ENCODE results near the gene ZNF805. TPM values are rescaled to one million over a fixed set of nuclear protein-coding genes. Genes with fewer than 3 reads are reported as not detected.
"Not testable (repeated sequence)": the region's sequence is repeated elsewhere in the genome, so short reads cannot be mapped to it uniquely, and the experiment has no call there.

Gene ZNF805
- polyA plus RNA-seq, 6 donors from 2014 or later: 3.4 to 5.9 (median 4.7) TPM; not detected in 1

GRCh38 chr19:57273014-57273413 is 32.6 kb downstream of the ZNF805 start:
- DNase-seq: no peak
- Mint-ChIP-seq H3K4me3 (no peak overlapping the region), H3K36me3 (peaks cover 0 to 16% of the 10 kb centered on the region in 2 donors), H3K9me3 (peaks cover 0 to 3% (median 0%) of the 10 kb centered on the region in 7 donors), H3K4me1 (peaks cover 6 to 14% (median 8%) of the 10 kb centered on the region in 3 donors), H3K27me3 (no peaks in the 10 kb centered on the region), H3K27ac (no peak overlapping the region)
- ATAC-seq (ENCODE audit: low read depth in 2 of 2): no peak

DNA sequence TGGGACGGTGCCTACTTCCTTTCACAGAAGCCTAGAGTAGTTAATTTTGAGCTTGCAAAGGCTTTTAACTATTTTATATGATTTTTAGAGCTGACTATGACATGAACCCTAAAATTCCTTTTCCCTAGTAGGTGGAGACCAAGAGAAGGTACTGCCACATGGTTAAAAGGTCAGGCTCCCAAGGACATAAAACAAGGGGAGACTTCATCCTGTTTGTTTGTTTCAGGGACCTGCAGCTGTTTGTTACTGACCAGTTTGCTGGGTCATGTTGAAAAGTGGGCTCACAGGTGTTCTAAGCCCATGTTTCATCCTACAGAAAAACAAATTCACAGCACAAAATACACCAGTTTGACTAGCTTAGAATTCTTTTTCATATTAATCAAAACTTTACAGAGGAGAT is 36.0 kb downstream of the ZNF805 start:
- Mint-ChIP-seq H3K27ac (no peak overlapping the region), H3K27me3 (no peaks in the 10 kb centered on the region)
- no peak for ATAC-seq (ENCODE audit: low read depth in 2 of 2)

GRCh38 chr19:57278481-57278880 is 38.0 kb downstream of the ZNF805 start:
- not testable (repeated sequence) for H3K27me3 Mint-ChIP-seq; H3K27ac Mint-ChIP-seq; H3K9me3 Mint-ChIP-seq; ATAC-seq (ENCODE audit: low read depth in 2 of 2); H3K36me3 Mint-ChIP-seq; DNase-seq
- peaks cover 17 to 31% (median 23%) of the 10 kb centered on the region in 3 donors for H3K4me1 Mint-ChIP-seq
- peak overlapping the region in 3 of 8 donors; percentile 24 to 69 (median 30) for H3K4me3 Mint-ChIP-seq

More for the DNA sequence above, 36.0 kb downstream of the ZNF805 start:
- H3K4me1 Mint-ChIP-seq: peaks cover 6 to 12% (median 7%) of the 10 kb centered on the region in 3 donors
- peaks cover 0 to 3% (median 0%) of the 10 kb centered on the region in 7 donors for H3K9me3 Mint-ChIP-seq
- H3K4me3 Mint-ChIP-seq: no peak overlapping the region
- DNase-seq: no peak
- H3K36me3 Mint-ChIP-seq: peaks cover 0 to 13% of the 10 kb centered on the region in 2 donors

GRCh38 chr19:57279418-57280164 is 39.2 kb downstream of the ZNF805 start:
- H3K4me3 Mint-ChIP-seq: no peak overlapping the region
- ATAC-seq (ENCODE audit: low read depth in 2 of 2): peak; percentile 74 to 76

GRCh38 chr19:57280165-57280961 is 39.9 kb downstream of the ZNF805 start, which contains the start of gene ZNF460:
Gene ZNF460 (plus strand): TSS chr19:57280485. CDS start chr19:57280807, 322 bp downstream.
- H3K36me3 Mint-ChIP-seq: peaks cover 4 to 7% of the 10 kb centered on the region in 2 donors
- H3K4me1 Mint-ChIP-seq: peaks cover 27 to 36% (median 27%) of the 10 kb centered on the region in 3 donors
- ATAC-seq (ENCODE audit: low read depth in 2 of 2) (peak; percentile 84 to 87), DNase-seq (peak; percentile 95)
- no peaks in the 10 kb centered on the region for H3K27me3 Mint-ChIP-seq
- no peak within 1 kb of the TSS for H3K27ac Mint-ChIP-seq
- H3K4me3 Mint-ChIP-seq: no peak within 1 kb of the TSS
- no peaks in the 10 kb centered on the region for H3K9me3 Mint-ChIP-seq

More at GRCh38 chr19:57279418-57280164, 39.2 kb downstream of the ZNF805 start:
- no peaks in the 10 kb centered on the region for H3K36me3 Mint-ChIP-seq
- H3K9me3 Mint-ChIP-seq: no peaks in the 10 kb centered on the region
- H3K4me1 Mint-ChIP-seq: peaks cover 21 to 33% (median 23%) of the 10 kb centered on the region in 3 donors
- peak; percentile 77 for DNase-seq
- no peak overlapping the region for H3K27ac Mint-ChIP-seq
- H3K27me3 Mint-ChIP-seq: no peaks in the 10 kb centered on the region

DNA sequence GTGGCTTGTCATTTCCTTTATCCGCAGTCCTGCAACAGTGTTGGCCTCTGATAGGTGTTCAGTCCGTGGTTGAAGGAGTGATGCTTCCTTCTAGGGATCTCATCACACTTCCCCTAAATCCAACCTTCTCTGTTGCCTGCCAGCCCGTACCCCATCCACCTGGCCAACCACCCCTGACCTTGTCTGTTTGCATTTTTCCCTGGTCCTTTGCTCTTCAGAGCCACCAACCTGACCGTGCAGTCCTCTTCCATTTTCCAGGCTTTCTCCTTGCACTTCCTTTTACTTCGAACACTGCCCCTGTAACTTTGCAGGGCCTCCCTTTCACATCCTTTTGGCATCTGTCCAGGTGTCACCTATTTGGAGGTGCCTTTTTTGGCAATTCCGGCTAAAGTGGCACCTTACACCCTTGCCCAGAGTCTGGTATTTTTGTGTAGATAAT is 40.5 kb downstream of the ZNF805 start:
- Mint-ChIP-seq H3K4me3 (no peak overlapping the region), H3K27ac (no peak overlapping the region), H3K9me3 (no peaks in the 10 kb centered on the region), H3K4me1 (peaks cover 28 to 39% (median 30%) of the 10 kb centered on the region in 3 donors), H3K27me3 (no peaks in the 10 kb centered on the region), H3K36me3 (peaks cover 8 to 12% of the 10 kb centered on the region in 2 donors)
- DNase-seq: peak; percentile 39
- ATAC-seq (ENCODE audit: low read depth in 2 of 2): peak; percentile 5 to 6

- Mint-ChIP-seq H3K4me1 (peaks cover 32 to 48% (median 32%) of the 10 kb centered on the region in 3 donors), H3K4me3 (peak overlapping the region in 4 of 8 donors; percentile 58 to 83 (median 74)), H3K27ac (peak overlapping the region in 5 of 6 donors; percentile 67 to 95 (median 91)), H3K9me3 (no peaks in the 10 kb centered on the region), H3K36me3 (peaks cover 10 to 18% of the 10 kb centered on the region in 2 donors), H3K27me3 (no peaks in the 10 kb centered on the region)
- no peak for ATAC-seq (ENCODE audit: low read depth in 2 of 2)
- DNase-seq: no peak
Observed at GRCh38 chr19:57282011-57282643, 41.7 kb downstream of the ZNF805 start.

DNA sequence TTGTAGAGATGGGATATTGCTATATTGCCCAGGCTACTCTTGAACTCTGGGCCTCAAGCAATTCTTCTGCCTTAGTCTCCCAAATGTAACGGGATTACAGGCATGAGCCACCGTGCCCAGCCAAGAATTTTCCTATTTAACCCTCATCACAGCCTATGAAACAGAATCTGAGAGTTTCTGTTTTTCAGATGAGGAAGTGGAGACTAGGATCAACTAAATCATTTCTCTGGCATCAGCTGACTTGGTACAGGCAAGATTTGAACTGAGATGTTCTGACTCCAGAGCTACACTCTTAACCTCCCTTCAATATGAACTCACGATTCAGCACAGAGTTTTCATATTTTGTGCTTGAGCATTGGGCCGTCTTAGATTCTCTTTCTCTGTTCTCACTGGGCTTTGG is 47.9 kb downstream of the ZNF805 start:
- Mint-ChIP-seq H3K27ac (peak overlapping the region in 1 of 6 donors; percentile 12), H3K4me3 (no peak overlapping the region)

DNA sequence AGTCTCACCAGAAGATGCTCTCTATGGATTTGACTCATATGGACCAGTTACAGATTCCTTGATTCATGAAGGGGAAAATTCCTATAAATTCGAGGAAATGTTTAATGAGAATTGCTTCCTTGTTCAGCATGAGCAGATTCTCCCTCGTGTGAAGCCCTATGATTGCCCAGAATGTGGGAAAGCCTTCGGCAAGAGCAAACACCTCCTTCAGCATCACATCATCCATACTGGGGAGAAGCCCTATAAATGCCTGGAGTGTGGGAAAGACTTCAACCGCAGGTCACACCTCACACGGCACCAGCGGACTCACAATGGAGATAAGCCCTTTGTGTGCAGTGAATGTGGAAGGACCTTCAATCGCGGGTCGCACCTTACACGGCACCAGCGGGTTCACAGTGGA is 50.5 kb downstream of the ZNF805 start:
- Mint-ChIP-seq H3K4me3 (peak overlapping the region in 1 of 8 donors; percentile 10), H3K27me3 (no peaks in the 10 kb centered on the region), H3K9me3 (peaks cover 3 to 42% (median 32%) of the 10 kb centered on the region in 7 donors)

More for the DNA sequence above, 47.9 kb downstream of the ZNF805 start:
- peak in 1 of 2 donors; percentile 28 for ATAC-seq (ENCODE audit: low read depth in 2 of 2)
- Mint-ChIP-seq H3K9me3 (peaks cover 0 to 28% (median 22%) of the 10 kb centered on the region in 7 donors), H3K4me1 (peaks cover 15 to 22% (median 21%) of the 10 kb centered on the region in 3 donors), H3K36me3 (peaks cover 51 to 64% of the 10 kb centered on the region in 2 donors), H3K27me3 (no peaks in the 10 kb centered on the region)
- DNase-seq: no peak

DNA sequence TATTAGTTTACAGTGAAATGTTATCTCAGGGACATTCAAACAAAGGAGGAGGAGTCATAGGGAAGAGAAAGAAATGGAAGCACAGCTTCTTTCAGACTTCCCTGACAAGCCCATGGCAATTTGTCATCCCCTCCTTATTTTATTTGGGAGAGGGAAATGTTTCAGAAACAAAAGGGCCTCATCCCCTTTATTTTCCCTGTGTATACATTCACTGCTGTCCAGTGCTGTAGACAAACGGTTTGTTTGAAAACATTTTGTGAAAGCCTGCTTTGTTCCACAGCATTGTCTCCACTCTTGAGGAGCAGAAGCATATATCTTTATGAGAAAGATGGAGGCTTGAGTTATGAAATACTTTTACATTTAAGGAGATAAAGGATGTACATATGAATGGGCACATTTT is 52.1 kb downstream of the ZNF805 start:
- Mint-ChIP-seq H3K27ac (no peak overlapping the region), H3K9me3 (peaks cover 3 to 42% (median 32%) of the 10 kb centered on the region in 7 donors), H3K4me1 (peaks cover 7 to 14% (median 10%) of the 10 kb centered on the region in 3 donors), H3K4me3 (no peak overlapping the region), H3K36me3 (peaks cover 63 to 67% of the 10 kb centered on the region in 2 donors), H3K27me3 (no peaks in the 10 kb centered on the region)
- ATAC-seq (ENCODE audit: low read depth in 2 of 2) (no peak), DNase-seq (no peak)

More for the DNA sequence above, 50.5 kb downstream of the ZNF805 start:
- DNase-seq (no peak), ATAC-seq (ENCODE audit: low read depth in 2 of 2) (no peak)
- Mint-ChIP-seq H3K36me3 (peaks cover 64 to 74% of the 10 kb centered on the region in 2 donors), H3K27ac (peak overlapping the region in 1 of 6 donors; percentile 52), H3K4me1 (peaks cover 13 to 16% (median 14%) of the 10 kb centered on the region in 3 donors)

GRCh38 chr19:57293719-57294118 is 53.3 kb downstream of the ZNF805 start:
- ATAC-seq (ENCODE audit: low read depth in 2 of 2) (no peak), DNase-seq (no peak)
- Mint-ChIP-seq H3K27me3 (no peaks in the 10 kb centered on the region), H3K36me3 (peaks cover 59 to 62% of the 10 kb centered on the region in 2 donors), H3K4me1 (peaks cover 14 to 16% (median 15%) of the 10 kb centered on the region in 3 donors), H3K9me3 (peaks cover 3 to 42% (median 32%) of the 10 kb centered on the region in 7 donors), H3K27ac (peak overlapping the region in 1 of 6 donors; percentile 1), H3K4me3 (no peak overlapping the region)

DNA sequence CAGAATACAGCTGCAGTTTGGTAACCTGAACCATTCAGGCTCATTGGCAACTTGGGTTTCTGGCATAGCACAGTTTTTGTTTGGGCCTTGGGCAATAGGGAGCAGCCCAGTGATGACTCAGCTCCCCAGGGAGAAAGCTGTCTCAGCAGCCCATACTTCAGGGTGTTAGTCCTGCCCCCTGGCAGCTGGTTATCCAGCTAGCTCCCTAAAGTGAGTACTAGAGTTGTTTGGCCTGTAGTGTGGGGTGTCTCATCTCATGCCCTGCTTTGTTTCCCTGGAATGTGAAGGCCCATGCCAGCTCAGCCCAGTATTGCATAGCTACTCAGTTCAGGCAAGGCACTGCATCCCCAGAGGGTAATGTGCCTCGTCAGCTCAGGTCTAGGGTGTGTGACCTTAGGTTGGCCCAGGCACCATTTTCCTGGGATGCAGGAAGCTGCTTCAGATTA is 61.6 kb downstream of the ZNF805 start:
- Mint-ChIP-seq H3K4me3 (no peak overlapping the region), H3K27me3 (no peaks in the 10 kb centered on the region), H3K9me3 (no peaks in the 10 kb centered on the region), H3K4me1 (peaks cover 8 to 22% (median 21%) of the 10 kb centered on the region in 3 donors), H3K27ac (no peak overlapping the region), H3K36me3 (peaks cover 5 to 7% of the 10 kb centered on the region in 2 donors)
- DNase-seq: no peak
- no peak for ATAC-seq (ENCODE audit: low read depth in 2 of 2)
